IgD-negative memory B cell (primary cell): ENCODE measurements around the gene TRIM10. TPM values are rescaled to one million over a fixed set of nuclear protein-coding genes. Genes with fewer than 3 reads are reported as not detected.
A peak's percentile ranks its signal among the peaks of the same experiment; 100 is the strongest.
"Not testable (repeated sequence)": the region's sequence is repeated elsewhere in the genome, so short reads cannot be mapped to it uniquely, and the experiment has no call there.

Experiments
- H3K27ac Mint-ChIP-seq, 3 donors: one replicate each; pipeline ENCODE4 v1.8.0; 2020 to 2022; ENCODE audit warnings: mild to moderate bottlenecking in 3 of 3, mixed read lengths in 3 of 3, moderate library complexity in 1 of 3
- H3K27me3 Mint-ChIP-seq: one replicate; pipeline ENCODE4 v1.8.0; 2021; ENCODE audit warnings: mixed read lengths
- H3K36me3 Mint-ChIP-seq: one replicate; pipeline ENCODE4 v1.8.0; 2020; ENCODE audit warnings: mild to moderate bottlenecking, mixed read lengths
- H3K4me1 Mint-ChIP-seq, 3 donors: one replicate each; pipeline ENCODE4 v1.8.0; 2020 to 2022; ENCODE audit warnings: mixed read lengths in 3 of 3, mild to moderate bottlenecking in 1 of 3
- H3K4me3 Mint-ChIP-seq, 4 donors: one replicate each; pipeline ENCODE4 v1.8.0; 2020 to 2022; ENCODE audit warnings: mild to moderate bottlenecking in 4 of 4, mixed read lengths in 4 of 4, moderate library complexity in 3 of 4
- H3K9me3 Mint-ChIP-seq, 3 donors: one replicate each; pipeline ENCODE4 v1.8.0; 2020 to 2021; ENCODE audit warnings: mixed read lengths in 3 of 3, mild to moderate bottlenecking in 1 of 3
- polyA plus RNA-seq: library from polyadenylated mRNA; unstranded; fragments of 300-500 nt; fragmentation: Illumina TruSeq; gene quantifications from one replicate; pipeline ENCODE4 v1.2.3, GENCODE V29; 2021

The TRIM10 gene
- polyA plus RNA-seq, 1 donor from 2014 or later: not detected

GRCh38 chr6:30152016-30152673, 8.9 kb downstream of the TRIM10 start:
- H3K4me1 Mint-ChIP-seq: peaks cover 0 to 4% (median 0%) of the 10 kb centered on the region in 3 donors
- peaks cover 22% of the 10 kb centered on the region for H3K27me3 Mint-ChIP-seq
- H3K4me3 Mint-ChIP-seq: no peak overlapping the region
- H3K9me3 Mint-ChIP-seq: peaks cover 0 to 2% (median 0%) of the 10 kb centered on the region in 3 donors
- H3K27ac Mint-ChIP-seq: no peak overlapping the region
- peaks cover 1% of the 10 kb centered on the region for H3K36me3 Mint-ChIP-seq

- peaks cover 0 to 2% (median 0%) of the 10 kb centered on the region in 3 donors for H3K9me3 Mint-ChIP-seq
- H3K27ac Mint-ChIP-seq: no peak overlapping the region
- no peak overlapping the region for H3K4me3 Mint-ChIP-seq
- peaks cover 1% of the 10 kb centered on the region for H3K36me3 Mint-ChIP-seq
- peaks cover 0 to 4% (median 0%) of the 10 kb centered on the region in 3 donors for H3K4me1 Mint-ChIP-seq
- peaks cover 23% of the 10 kb centered on the region for H3K27me3 Mint-ChIP-seq
These were observed 9.4 kb downstream of the TRIM10 start for GRCh38 chr6:30151580-30151979.

DNA sequence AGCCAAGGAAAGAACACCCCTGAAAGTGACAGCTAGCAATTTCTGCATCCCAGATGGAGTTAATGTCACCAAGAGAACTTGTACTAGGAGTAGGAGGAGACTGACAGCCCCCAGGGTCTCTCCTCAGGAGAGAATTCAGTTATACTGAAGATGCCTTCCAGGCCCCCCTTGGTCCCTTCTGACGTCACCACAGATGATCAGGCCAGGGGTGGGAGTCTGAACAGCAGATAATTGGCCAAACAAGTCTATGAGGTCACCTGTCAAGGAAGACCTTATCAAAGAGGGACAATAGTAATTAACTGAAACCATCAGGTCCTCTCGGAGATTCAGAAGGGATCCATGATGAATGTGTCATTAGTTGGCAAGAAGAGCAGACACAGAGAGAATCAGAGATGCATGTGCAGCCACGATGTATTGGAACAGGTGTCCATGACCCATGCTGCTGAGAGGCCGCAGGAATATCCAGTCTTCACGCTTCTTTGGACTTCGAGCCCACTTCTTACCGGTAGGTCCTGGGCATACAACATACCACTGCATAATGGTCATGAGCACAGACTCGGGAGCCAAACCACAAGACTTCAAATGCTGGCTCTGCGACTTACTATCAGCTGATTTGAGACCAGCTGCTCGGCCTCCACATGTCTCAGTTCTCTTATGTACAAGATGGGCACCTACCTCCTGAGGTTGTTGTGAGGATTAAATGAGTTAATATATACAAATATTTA, 10.2 kb downstream of the TRIM10 start:
- Mint-ChIP-seq H3K36me3 (peaks cover 1% of the 10 kb centered on the region), H3K27me3 (peaks cover 24% of the 10 kb centered on the region), H3K4me3 (no peak overlapping the region), H3K27ac (no peak overlapping the region), H3K9me3 (peaks cover 0 to 2% (median 0%) of the 10 kb centered on the region in 3 donors), H3K4me1 (peaks cover 0 to 4% (median 0%) of the 10 kb centered on the region in 3 donors)

- H3K9me3 Mint-ChIP-seq: peaks cover 0 to 2% (median 0%) of the 10 kb centered on the region in 3 donors
- peaks cover 0 to 4% (median 0%) of the 10 kb centered on the region in 3 donors for H3K4me1 Mint-ChIP-seq
- no peak overlapping the region for H3K4me3 Mint-ChIP-seq
- peak overlapping the region in 1 of 3 donors; percentile 57 for H3K27ac Mint-ChIP-seq
- peaks cover 1% of the 10 kb centered on the region for H3K36me3 Mint-ChIP-seq
- peaks cover 26% of the 10 kb centered on the region for H3K27me3 Mint-ChIP-seq
These were observed 11.0 kb downstream of the TRIM10 start for GRCh38 chr6:30149858-30150550.

GRCh38 chr6:30149234-30149633, 11.8 kb downstream of the TRIM10 start:
- H3K4me3 Mint-ChIP-seq: no peak overlapping the region
- peaks cover 25% of the 10 kb centered on the region for H3K27me3 Mint-ChIP-seq
- peaks cover 1% of the 10 kb centered on the region for H3K36me3 Mint-ChIP-seq
- peaks cover 0 to 2% (median 0%) of the 10 kb centered on the region in 3 donors for H3K9me3 Mint-ChIP-seq
- H3K4me1 Mint-ChIP-seq: peaks cover 0 to 4% (median 0%) of the 10 kb centered on the region in 3 donors
- no peak overlapping the region for H3K27ac Mint-ChIP-seq

DNA sequence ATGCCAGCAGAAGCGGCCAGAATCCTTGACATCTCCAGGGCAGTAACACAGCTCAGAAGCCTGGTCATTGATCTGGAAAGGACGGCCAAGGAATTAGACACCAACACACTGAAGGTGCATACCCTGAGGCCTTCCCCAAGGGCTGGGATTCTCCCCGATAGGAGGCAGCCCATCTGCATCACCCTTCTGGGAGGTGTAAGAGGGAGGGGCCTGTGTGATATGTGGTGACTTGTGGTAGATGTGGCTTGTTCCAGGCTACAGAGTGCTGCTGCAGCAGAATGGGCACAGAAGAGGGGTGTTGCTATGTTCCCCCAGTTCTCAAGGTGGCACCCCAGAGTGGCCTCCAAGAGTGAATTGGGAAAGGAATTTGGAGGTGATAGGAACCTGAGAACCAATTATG, 13.9 kb downstream of the TRIM10 start:
- H3K27ac Mint-ChIP-seq: no peak overlapping the region
- peaks cover 0 to 3% (median 0%) of the 10 kb centered on the region in 3 donors for H3K4me1 Mint-ChIP-seq
- H3K27me3 Mint-ChIP-seq: peaks cover 23% of the 10 kb centered on the region
- peaks cover 1% of the 10 kb centered on the region for H3K36me3 Mint-ChIP-seq
- peaks cover 0 to 2% (median 0%) of the 10 kb centered on the region in 3 donors for H3K9me3 Mint-ChIP-seq
- no peak overlapping the region for H3K4me3 Mint-ChIP-seq

DNA sequence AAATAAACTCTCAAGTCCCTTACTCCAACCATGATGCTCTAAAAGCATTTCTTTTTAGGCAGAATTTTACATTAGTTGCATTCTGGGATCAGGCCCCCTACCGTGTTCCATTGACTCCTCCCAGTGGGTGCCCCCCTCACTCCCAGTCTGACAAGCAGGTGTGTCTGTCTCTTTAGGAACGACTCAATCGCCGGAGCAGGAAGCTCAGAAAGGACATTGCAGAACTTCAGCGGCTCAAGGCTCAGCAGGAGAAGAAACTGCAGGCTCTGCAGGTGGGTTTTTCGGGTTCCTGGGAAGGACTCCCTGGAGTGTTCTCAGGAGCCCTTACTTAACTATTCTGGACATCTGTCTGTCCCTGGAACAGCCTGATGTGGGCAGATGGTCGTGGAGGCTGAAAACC, 15.2 kb downstream of the TRIM10 start:
- Mint-ChIP-seq H3K36me3 (peaks cover 1% of the 10 kb centered on the region), H3K9me3 (peaks cover 0 to 2% (median 0%) of the 10 kb centered on the region in 3 donors), H3K27me3 (peaks cover 29% of the 10 kb centered on the region), H3K4me3 (no peak overlapping the region), H3K27ac (no peak overlapping the region), H3K4me1 (peaks cover 0 to 2% (median 0%) of the 10 kb centered on the region in 3 donors)

DNA sequence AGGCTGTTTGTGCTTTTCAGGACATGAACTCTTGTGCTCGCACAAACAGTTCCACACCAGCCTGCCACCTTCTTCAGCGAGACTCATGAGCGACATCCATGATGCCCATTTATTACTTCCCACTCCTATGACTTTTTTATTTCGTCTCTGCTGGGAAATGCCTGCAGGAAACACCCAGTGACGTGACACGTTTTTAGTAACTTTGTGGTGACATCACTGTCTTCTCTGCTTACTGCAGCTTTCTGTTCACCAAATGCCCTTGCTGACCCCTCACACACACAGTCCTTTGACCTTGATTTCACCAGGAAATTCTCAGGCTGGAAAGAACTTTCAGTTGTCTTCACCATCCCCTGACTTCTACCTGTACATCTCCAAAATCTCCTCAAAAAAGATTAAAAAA, 16.2 kb downstream of the TRIM10 start:
- H3K27ac Mint-ChIP-seq: no peak overlapping the region
- H3K36me3 Mint-ChIP-seq: peaks cover 1% of the 10 kb centered on the region
- no peak overlapping the region for H3K4me3 Mint-ChIP-seq
- H3K4me1 Mint-ChIP-seq: peaks cover 0 to 2% (median 0%) of the 10 kb centered on the region in 3 donors
- H3K9me3 Mint-ChIP-seq: peaks cover 0 to 5% (median 0%) of the 10 kb centered on the region in 3 donors
- peaks cover 34% of the 10 kb centered on the region for H3K27me3 Mint-ChIP-seq

DNA sequence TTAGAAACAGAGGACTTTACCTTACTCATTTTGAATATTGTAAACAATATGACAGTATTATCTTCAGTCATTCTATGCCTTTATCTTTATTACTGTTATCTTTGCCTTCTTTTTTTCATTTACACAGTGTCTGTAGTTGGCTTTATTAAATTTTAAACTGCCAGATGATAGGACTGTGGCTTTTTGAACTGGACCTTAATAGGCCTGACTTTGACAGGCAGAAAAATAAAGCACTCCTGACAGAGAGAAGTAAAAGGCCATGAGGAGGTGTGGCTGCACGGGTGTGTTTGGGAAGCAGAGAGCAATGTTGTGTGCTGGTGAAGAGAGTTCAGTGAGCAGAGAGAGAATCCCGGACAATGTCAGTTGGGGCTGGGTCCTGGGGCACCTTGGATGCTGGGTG, 17.2 kb downstream of the TRIM10 start:
- no peak overlapping the region for H3K27ac Mint-ChIP-seq

GRCh38 chr6:30142665-30143064, 18.3 kb downstream of the TRIM10 start:
- Mint-ChIP-seq H3K27me3 (peaks cover 27% of the 10 kb centered on the region), H3K4me1 (peaks cover 0 to 1% (median 0%) of the 10 kb centered on the region in 3 donors), H3K9me3 (peaks cover 0 to 3% (median 0%) of the 10 kb centered on the region in 3 donors), H3K36me3 (no peaks in the 10 kb centered on the region), H3K27ac (no peak overlapping the region), H3K4me3 (no peak overlapping the region)

More for the DNA sequence above, 17.2 kb downstream of the TRIM10 start:
- peaks cover 0 to 5% (median 0%) of the 10 kb centered on the region in 3 donors for H3K9me3 Mint-ChIP-seq
- H3K4me1 Mint-ChIP-seq: peaks cover 0 to 1% (median 0%) of the 10 kb centered on the region in 3 donors
- no peak overlapping the region for H3K4me3 Mint-ChIP-seq
- no peaks in the 10 kb centered on the region for H3K36me3 Mint-ChIP-seq
- H3K27me3 Mint-ChIP-seq: peaks cover 35% of the 10 kb centered on the region

DNA sequence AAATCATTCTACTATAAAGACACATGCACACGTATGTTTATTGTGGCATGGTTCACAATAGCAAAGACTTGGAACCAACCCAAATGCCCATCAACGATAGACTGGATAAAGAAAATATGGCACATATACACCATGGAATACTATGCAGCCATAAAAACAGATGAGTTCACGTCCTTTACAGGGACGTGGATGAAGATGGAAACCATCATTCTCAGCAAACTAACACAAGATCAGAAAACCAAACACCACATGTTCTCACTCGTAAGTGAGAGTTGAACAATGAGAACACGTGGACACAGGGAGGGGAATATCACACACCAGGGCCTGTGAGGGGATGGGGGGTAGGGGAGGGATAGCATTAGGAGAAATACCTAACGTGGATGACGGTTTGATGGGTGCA, 20.8 kb downstream of the TRIM10 start:
- not testable (repeated sequence) for H3K9me3 Mint-ChIP-seq, H3K36me3 Mint-ChIP-seq, H3K4me1 Mint-ChIP-seq, H3K27ac Mint-ChIP-seq, H3K4me3 Mint-ChIP-seq
- H3K27me3 Mint-ChIP-seq: peaks cover 25% of the 10 kb centered on the region

DNA sequence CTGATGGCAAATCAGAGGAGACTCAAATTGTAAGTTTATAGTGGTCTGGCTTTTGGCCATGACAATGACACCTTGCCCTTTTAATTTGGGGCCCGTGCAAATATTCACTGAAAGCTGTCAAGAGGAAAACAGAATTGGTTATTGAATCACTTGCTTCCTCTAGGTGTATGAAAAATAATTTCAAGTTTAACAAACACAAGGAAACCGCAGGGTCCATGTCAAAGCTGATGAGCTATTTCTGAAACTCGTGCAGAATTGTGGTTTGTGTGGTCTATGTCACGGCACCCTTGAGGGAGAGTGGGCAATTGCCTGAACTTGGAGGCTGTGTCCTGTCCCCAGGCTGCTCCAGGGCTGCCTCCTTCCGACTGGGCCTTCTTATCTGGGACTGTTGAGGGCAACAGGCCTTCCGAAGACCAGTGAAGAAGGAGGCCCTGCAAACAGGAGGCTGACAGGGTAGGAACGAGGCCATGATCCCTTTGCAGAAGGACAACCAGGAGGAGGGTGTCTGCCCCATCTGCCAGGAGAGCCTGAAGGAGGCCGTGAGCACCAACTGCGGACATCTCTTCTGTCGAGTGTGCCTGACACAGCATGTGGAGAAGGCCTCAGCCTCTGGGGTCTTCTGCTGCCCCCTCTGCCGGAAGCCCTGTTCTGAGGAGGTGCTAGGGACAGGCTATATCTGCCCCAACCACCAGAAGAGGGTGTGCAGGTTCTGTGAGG, 24.3 kb downstream of the TRIM10 start:
- Mint-ChIP-seq H3K36me3 (no peaks in the 10 kb centered on the region), H3K27ac (no peak overlapping the region), H3K4me1 (peaks cover 0 to 5% (median 0%) of the 10 kb centered on the region in 3 donors), H3K4me3 (no peak overlapping the region), H3K9me3 (peaks cover 0 to 3% (median 0%) of the 10 kb centered on the region in 3 donors), H3K27me3 (peaks cover 21% of the 10 kb centered on the region)

DNA sequence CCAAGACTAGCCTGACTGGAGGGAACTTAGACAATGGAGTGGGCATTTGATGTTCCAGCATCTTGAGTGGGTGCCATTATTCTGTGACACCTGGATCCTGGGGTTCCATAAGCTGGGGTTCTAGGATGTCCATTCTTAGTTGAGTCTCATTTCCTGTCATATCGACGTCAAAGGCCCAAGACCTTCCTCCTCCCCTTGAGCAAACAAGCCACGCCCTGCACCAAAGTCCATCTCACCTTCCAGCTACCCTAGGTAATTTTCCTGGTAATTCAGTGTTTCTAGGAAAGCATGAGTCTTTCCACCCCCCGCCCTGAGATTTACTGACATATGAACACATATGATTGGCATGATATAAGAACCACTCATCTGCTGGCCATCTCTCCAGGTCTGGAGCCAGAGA, 25.3 kb downstream of the TRIM10 start, which contains the start of gene TRIM40:
TRIM40 (plus strand) TSS at position 384 of the 400 bp plus-strand sequence. CDS start 897 bp downstream, outside the sequence.
- peaks cover 4 to 9% (median 4%) of the 10 kb centered on the region in 3 donors for H3K4me1 Mint-ChIP-seq
- no peak within 1 kb of the TSS for H3K27ac Mint-ChIP-seq
- no peak within 1 kb of the TSS for H3K4me3 Mint-ChIP-seq
- peaks cover 24% of the 10 kb centered on the region for H3K27me3 Mint-ChIP-seq
- no peaks in the 10 kb centered on the region for H3K36me3 Mint-ChIP-seq
- peaks cover 0 to 3% (median 0%) of the 10 kb centered on the region in 3 donors for H3K9me3 Mint-ChIP-seq

DNA sequence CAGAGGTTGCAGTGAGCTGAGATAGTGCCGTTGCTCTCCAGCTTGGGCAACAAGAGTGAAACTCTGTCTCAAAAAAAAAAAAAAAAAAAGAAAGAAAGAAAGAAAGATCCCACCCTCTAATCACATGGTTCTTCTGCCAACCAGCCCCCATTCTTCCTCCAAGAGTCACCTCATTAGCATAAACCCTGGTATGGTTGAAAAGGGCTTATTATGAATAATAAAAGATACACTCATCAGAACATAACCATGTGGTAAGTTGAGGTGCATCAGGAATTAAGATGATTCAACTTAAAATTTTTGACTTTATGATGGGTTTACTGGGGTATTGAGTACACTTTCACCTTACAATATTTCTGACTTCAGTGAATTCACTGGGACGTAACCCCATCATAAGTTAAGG, 25.9 kb downstream of the TRIM10 start:
- H3K27me3 Mint-ChIP-seq: peaks cover 25% of the 10 kb centered on the region
- H3K9me3 Mint-ChIP-seq: peaks cover 0 to under 1% (median 0%) of the 10 kb centered on the region in 3 donors
- H3K36me3 Mint-ChIP-seq: no peaks in the 10 kb centered on the region
- no peak overlapping the region for H3K4me3 Mint-ChIP-seq
- H3K27ac Mint-ChIP-seq: no peak overlapping the region
- peaks cover 4 to 10% (median 7%) of the 10 kb centered on the region in 3 donors for H3K4me1 Mint-ChIP-seq
